Smooth muscle cell (in vitro differentiated cells): ENCODE data around the gene HJURP. TPM values are rescaled to one million over a fixed set of nuclear protein-coding genes. Genes with fewer than 3 reads are reported as not detected.

Experiments
- DNase-seq: peaks from one replicate; lab custom pipeline; 2025; ENCODE audit not compliant: unreplicated experiment; lab: John Stamatoyannopoulos, UW
- H2AFZ ChIP-seq: fragments of 200-600 bp; sonication (generic); 2 replicates; pipeline ENCODE4 v1.6.0; 2016; ENCODE audit warnings: antibody characterized with exemption, low read depth, mild to moderate bottlenecking
- H3F3A ChIP-seq: fragments of 200-600 bp; sonication (generic); 2 replicates; pipeline ENCODE4 v1.6.0; 2017; ENCODE audit warnings: antibody characterized with exemption, low read depth
- H3K27ac ChIP-seq: fragments of 200-600 bp; sonication (generic); 2 replicates; pipeline ENCODE4 v1.5.1; 2016; ENCODE audit warnings: low read depth, mild to moderate bottlenecking
- H3K27me3 ChIP-seq: fragments of 200-600 bp; sonication (generic); 2 replicates; pipeline ENCODE4 v1.6.1; 2016; ENCODE audit warnings: low read depth, mild to moderate bottlenecking
- H3K36me3 ChIP-seq: fragments of 200-600 bp; sonication (generic); 2 replicates; pipeline ENCODE4 v1.5.1; 2016; ENCODE audit warnings: low read depth
- H3K4me1 ChIP-seq: fragments of 200-600 bp; sonication (generic); 2 replicates; pipeline ENCODE4 v1.5.1; 2016; ENCODE audit warnings: low read depth
- H3K4me2 ChIP-seq: fragments of 200-600 bp; sonication (generic); 2 replicates; pipeline ENCODE4 v1.6.0; 2016; ENCODE audit warnings: mild to moderate bottlenecking
- H3K4me3 ChIP-seq: fragments of 200-600 bp; sonication (generic); 2 replicates; pipeline ENCODE4 v1.5.1; 2016; ENCODE audit warnings: mild to moderate bottlenecking
- H3K79me2 ChIP-seq: fragments of 200-600 bp; sonication (generic); 2 replicates; pipeline ENCODE4 v1.6.0; 2016; ENCODE audit warnings: low read depth, mild to moderate bottlenecking
- H3K9ac ChIP-seq: fragments of 200-600 bp; sonication (generic); 2 replicates; pipeline ENCODE4 v1.6.0; 2016; ENCODE audit warnings: low read depth
- H3K9me3 ChIP-seq: fragments of 200-600 bp; sonication (generic); replicated peaks from 2 replicates; pipeline ENCODE4 v1.5.1; 2016; ENCODE audit warnings: low read depth
- H4K20me1 ChIP-seq: fragments of 200-600 bp; sonication (generic); 2 replicates; pipeline ENCODE4 v1.6.0; 2016; ENCODE audit warnings: low read depth
- WGBS: methylation state at CpG from one replicate; pipeline ENCODE4 v1.1.7; 2016; ENCODE audit warnings: low lambda C conversion rate; 5-methylcytosine and 5-hydroxymethylcytosine counted together
- polyA plus RNA-seq: library from polyadenylated mRNA; unstranded; fragments of >200 nt; fragmentation: Nextera tagmentation; extraction: Ambion mirVana; gene quantifications from 2 replicates; pipeline ENCODE4 v1.2.1, GENCODE V29; 2016
- total RNA-seq: library from RNA; depleted of rRNA; stranded (reverse); fragments of >200 nt; gene quantifications from 2 replicates; pipeline ENCODE4 v1.2.3, GENCODE V29; 2014
- TF ChIP-seq, protein P1 (sequence below): fragments of 200-600 bp; sonication (generic); IDR thresholded peaks from 2 replicates; pipeline ENCODE4 v1.5.1; 2017; ENCODE audit warnings: borderline replicate concordance, mild to moderate bottlenecking, antibody characterized with exemption; ENCODE audit not compliant: insufficient read depth, poor library complexity, severe bottlenecking

The HJURP gene
- total and polyA plus RNA-seq, 2 experiments from 2014 or later, result 7.9 to 19.5 TPM

DNA sequence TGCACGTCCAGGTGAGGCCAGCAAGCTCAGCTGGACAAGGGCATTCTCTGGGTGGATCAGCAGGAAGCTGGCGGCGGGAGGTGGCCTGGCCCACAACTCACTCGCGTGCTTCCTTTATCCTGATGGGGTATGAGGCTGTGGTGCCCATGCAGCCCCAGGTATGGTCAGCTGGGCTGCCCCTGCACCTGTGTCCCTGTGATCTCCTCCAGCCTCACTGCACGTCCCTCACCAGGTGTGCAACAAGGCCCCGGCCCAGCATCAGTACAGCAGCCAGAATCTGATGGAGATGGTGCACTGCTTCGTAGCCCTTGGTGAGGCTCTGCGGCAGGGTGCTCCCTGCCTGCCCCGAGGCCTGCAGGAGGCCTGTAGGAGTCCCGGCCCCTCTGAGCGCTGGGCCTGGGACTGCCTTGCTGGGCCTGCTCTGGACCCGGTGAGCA is 58.6 kb downstream of the HJURP start:
- Histone ChIP-seq H3F3A (no peaks in the 10 kb centered on the region), H3K4me3 (no peak overlapping the region), H3K9me3 (no peaks in the 10 kb centered on the region), H3K79me2 (no peaks in the 10 kb centered on the region), H2AFZ (no peak overlapping the region), H4K20me1 (no peaks in the 10 kb centered on the region), H3K9ac (no peak overlapping the region), H3K4me1 (no peaks in the 10 kb centered on the region), H3K4me2 (no peak overlapping the region), H3K27ac (no peak overlapping the region), H3K36me3 (no peaks in the 10 kb centered on the region), H3K27me3 (no peaks in the 10 kb centered on the region)
- TF ChIP-seq, protein P1, sequence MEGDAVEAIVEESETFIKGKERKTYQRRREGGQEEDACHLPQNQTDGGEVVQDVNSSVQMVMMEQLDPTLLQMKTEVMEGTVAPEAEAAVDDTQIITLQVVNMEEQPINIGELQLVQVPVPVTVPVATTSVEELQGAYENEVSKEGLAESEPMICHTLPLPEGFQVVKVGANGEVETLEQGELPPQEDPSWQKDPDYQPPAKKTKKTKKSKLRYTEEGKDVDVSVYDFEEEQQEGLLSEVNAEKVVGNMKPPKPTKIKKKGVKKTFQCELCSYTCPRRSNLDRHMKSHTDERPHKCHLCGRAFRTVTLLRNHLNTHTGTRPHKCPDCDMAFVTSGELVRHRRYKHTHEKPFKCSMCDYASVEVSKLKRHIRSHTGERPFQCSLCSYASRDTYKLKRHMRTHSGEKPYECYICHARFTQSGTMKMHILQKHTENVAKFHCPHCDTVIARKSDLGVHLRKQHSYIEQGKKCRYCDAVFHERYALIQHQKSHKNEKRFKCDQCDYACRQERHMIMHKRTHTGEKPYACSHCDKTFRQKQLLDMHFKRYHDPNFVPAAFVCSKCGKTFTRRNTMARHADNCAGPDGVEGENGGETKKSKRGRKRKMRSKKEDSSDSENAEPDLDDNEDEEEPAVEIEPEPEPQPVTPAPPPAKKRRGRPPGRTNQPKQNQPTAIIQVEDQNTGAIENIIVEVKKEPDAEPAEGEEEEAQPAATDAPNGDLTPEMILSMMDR, result no peak
- 93% methylated on average over 13 of the region's 13 CpGs for WGBS
- no peak for DNase-seq

DNA sequence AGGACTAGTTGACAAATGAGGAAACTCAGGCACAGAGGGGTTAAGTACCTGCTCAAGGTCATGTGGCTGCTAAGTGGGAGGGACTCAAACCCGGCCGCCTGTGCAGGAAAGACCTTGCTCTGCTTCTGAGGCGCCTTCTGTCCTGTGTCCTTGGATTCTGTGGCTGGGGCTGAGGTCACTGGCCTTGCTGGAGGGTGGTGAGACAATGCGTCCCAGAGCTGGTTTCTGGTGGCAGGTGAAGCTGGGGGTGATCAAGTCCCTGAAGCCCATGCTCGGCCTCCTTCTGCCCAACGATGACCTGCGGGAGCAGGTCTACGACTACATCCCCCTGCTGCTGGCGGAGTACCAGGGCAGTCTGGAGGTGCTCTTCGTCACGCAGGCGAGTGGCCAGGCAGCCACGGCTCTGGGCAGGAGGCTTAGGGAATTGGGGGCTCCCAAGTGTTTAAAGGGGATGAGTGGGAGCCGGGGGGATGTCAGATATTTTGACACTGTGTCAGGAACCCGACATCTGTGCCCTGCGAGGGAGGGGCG is 60.1 kb downstream of the HJURP start:
- H3K79me2 ChIP-seq, result no peaks in the 10 kb centered on the region
- H3K9me3 ChIP-seq, result no peaks in the 10 kb centered on the region
- H3F3A ChIP-seq, result no peaks in the 10 kb centered on the region
- H3K4me1 ChIP-seq, result no peaks in the 10 kb centered on the region
- H3K36me3 ChIP-seq, result no peaks in the 10 kb centered on the region
- DNase-seq, result no peak
- TF ChIP-seq, protein P1, result no peak
- H3K9ac ChIP-seq, result no peak overlapping the region
- H3K27ac ChIP-seq, result no peak overlapping the region
- 93% methylated on average over 17 of the region's 17 CpGs for WGBS
- no peak overlapping the region for H3K4me3 ChIP-seq
- no peaks in the 10 kb centered on the region for H4K20me1 ChIP-seq
- no peak overlapping the region for H3K4me2 ChIP-seq
- H3K27me3 ChIP-seq, result no peaks in the 10 kb centered on the region
- no peak overlapping the region for H2AFZ ChIP-seq

DNA sequence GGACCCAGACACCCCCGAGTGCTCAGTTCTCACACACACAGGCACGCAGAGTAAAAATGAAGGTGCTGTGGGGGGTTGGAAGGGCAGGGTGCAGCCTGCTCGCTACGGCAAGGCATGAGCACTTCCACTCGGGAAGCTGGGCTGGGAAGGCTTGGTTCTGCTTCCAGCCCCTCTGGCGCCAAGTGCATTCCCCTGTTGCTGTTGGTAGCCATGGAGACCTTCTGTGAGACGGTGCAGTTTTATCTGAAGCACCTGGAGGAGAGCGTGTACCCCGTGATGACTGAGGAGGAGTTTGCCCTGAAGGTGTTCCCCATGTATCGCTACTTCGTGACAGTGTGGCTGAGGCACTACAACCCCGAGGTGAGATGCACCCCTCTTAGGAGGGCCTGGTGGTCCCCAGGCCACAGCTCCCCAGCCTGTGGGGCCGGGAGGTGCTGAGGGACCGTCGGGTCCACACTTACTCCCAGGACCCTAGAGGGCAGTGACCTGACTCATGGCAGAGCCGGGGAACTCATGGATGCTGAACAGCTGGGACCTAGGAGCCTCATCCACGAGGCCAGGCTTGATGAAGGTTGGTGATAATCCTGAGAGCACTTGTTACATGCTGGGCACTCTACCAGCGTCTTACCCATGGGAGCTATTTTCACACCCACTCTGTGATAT is 60.7 kb downstream of the HJURP start:
- TF ChIP-seq, protein P1, result no peak
- no peak overlapping the region for H2AFZ ChIP-seq

DNA sequence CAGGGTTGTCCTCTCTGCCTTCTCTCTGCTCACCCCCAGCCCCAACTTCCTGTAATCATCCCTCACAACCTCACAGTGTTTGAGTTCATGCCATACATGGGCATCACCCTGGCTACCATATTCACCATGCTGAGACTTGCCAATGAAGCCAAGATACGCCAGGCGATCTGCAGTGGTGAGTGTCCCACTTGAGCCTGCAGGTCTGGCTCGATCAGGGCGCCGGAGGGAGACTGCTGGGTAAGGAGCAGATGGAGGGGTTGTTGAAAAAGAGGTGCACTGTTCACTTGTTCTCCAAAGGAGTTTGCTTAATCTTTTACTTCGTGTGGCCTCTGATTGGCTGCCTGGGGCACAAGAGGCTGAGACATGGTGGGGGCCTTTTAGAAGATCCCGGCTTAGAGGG is 61.6 kb downstream of the HJURP start:
- Histone ChIP-seq H3K4me1 (no peaks in the 10 kb centered on the region), H3K36me3 (no peaks in the 10 kb centered on the region), H3K4me2 (no peak overlapping the region), H3K27me3 (no peaks in the 10 kb centered on the region), H3K9me3 (no peaks in the 10 kb centered on the region), H3K79me2 (no peaks in the 10 kb centered on the region), H2AFZ (no peak overlapping the region), H3K27ac (no peak overlapping the region), H3F3A (no peaks in the 10 kb centered on the region), H3K9ac (no peak overlapping the region), H3K4me3 (no peak overlapping the region), H4K20me1 (no peaks in the 10 kb centered on the region)
- DNase-seq, result no peak
- TF ChIP-seq, protein P1, result no peak
- 94% methylated on average over 7 of the region's 7 CpGs for WGBS

More for the DNA sequence above, 60.7 kb downstream of the HJURP start:
- H3K27ac ChIP-seq, result no peak overlapping the region
- WGBS, result 90% methylated on average over 18 of the region's 18 CpGs
- H3K4me1 ChIP-seq, result no peaks in the 10 kb centered on the region
- H3K4me3 ChIP-seq, result no peak overlapping the region
- no peaks in the 10 kb centered on the region for H3K36me3 ChIP-seq
- H3K9ac ChIP-seq, result no peak overlapping the region
- H3K4me2 ChIP-seq, result no peak overlapping the region
- no peaks in the 10 kb centered on the region for H3K79me2 ChIP-seq
- H3K27me3 ChIP-seq, result no peaks in the 10 kb centered on the region
- H4K20me1 ChIP-seq, result no peaks in the 10 kb centered on the region
- no peaks in the 10 kb centered on the region for H3K9me3 ChIP-seq
- no peaks in the 10 kb centered on the region for H3F3A ChIP-seq
- no peak for DNase-seq
